ENCODE measurements around the gene FREY1. TPM values are rescaled to one million over a fixed set of nuclear protein-coding genes. Genes with fewer than 3 reads are reported as not detected.
A peak's percentile ranks its signal among the peaks of the same experiment; 100 is the strongest.

The FREY1 gene
- total RNA-seq, 2 experiments from 2014 or later = 5.7 to 6.0 TPM

GRCh38 chr11:45922425-45923082 lies 15.5 kb upstream of the FREY1 start, which contains the start of gene LARGE2:
LARGE2 (plus strand) TSS chr11:45922656; CDS start chr11:45922883, 227 bp downstream.
- H3K4me1 Mint-ChIP-seq (ENCODE audit: low read depth) = peaks cover 43% of the 10 kb centered on the region
- POLR2A ChIA-PET = no interaction called here
- H3K36me3 ChIP-seq (ENCODE audit: insufficient read depth, low read length) = no peaks in the 10 kb centered on the region
- peaks cover 4 to 6% of the 10 kb centered on the region in 2 experiments for H3K27me3 ChIP-seq (ENCODE audit: control insufficient read depth in 1 of 2, insufficient read depth in 2 of 2, low read length in 2 of 2)
- H3K4me1 ChIP-seq (ENCODE audit: insufficient read depth, low read length) = peaks cover 58% of the 10 kb centered on the region
- no peak for TF ChIP-seq CTCF (IDR thresholded peaks at IDR 0.05)
- H3K27ac ChIP-seq (ENCODE audit: low read depth in 1 of 2, low read length in 2 of 2) = no peak within 1 kb of the TSS
- intact Hi-C loops (cut with DNase I, micrococcal nuclease) = no loop called here
- peak within 1 kb of the TSS; percentile 63 for H3K27ac Mint-ChIP-seq
- peaks cover 0 to 3% of the 10 kb centered on the region in 2 experiments for H3K9me3 ChIP-seq (ENCODE audit: control insufficient read depth in 1 of 2, insufficient read depth in 1 of 2, low read length in 2 of 2)
- H3K9me3 Mint-ChIP-seq = no peaks in the 10 kb centered on the region
- H3K27me3 Mint-ChIP-seq = peaks cover 14% of the 10 kb centered on the region
- CTCF ChIA-PET = no interaction called here
- H3K36me3 Mint-ChIP-seq (ENCODE audit: low read depth) = peaks cover 7% of the 10 kb centered on the region
- H3K4me3 ChIP-seq (ENCODE audit: low read length) = peak within 1 kb of the TSS; percentile 34
- peak in 6 of 14 experiments; percentile 15 to 64 (median 32) for DNase-seq
- H3K4me3 Mint-ChIP-seq = peak within 1 kb of the TSS; percentile 99
- ATAC-seq (ENCODE audit: poor library complexity) = no peak

GRCh38 chr11:45921561-45922424 lies 14.7 kb upstream of the FREY1 start:
- H3K4me1 Mint-ChIP-seq (ENCODE audit: low read depth) = peaks cover 50% of the 10 kb centered on the region
- no peak for ATAC-seq (ENCODE audit: poor library complexity)
- H3K4me3 ChIP-seq (ENCODE audit: low read length) = peak overlapping the region; percentile 29
- H3K4me1 ChIP-seq (ENCODE audit: insufficient read depth, low read length) = peaks cover 59% of the 10 kb centered on the region
- H3K27me3 Mint-ChIP-seq = peaks cover 14% of the 10 kb centered on the region
- H3K36me3 Mint-ChIP-seq (ENCODE audit: low read depth) = peaks cover 9% of the 10 kb centered on the region
- ChIA-PET CTCF (no interaction called here), POLR2A (no interaction called here)
- H3K9me3 Mint-ChIP-seq = no peaks in the 10 kb centered on the region
- peak in 2 of 14 experiments; percentile 22 to 49 for DNase-seq
- peaks cover 0 to 3% of the 10 kb centered on the region in 2 experiments for H3K9me3 ChIP-seq (ENCODE audit: control insufficient read depth in 1 of 2, insufficient read depth in 1 of 2, low read length in 2 of 2)
- peaks cover 4 to 6% of the 10 kb centered on the region in 2 experiments for H3K27me3 ChIP-seq (ENCODE audit: control insufficient read depth in 1 of 2, insufficient read depth in 2 of 2, low read length in 2 of 2)
- peak overlapping the region; percentile 63 for H3K27ac Mint-ChIP-seq
- H3K27ac ChIP-seq (ENCODE audit: low read depth in 1 of 2, low read length in 2 of 2) = no peak overlapping the region
- intact Hi-C loops (cut with DNase I, micrococcal nuclease) = no loop called here
- TF ChIP-seq CTCF (IDR thresholded peaks at IDR 0.05) = no peak
- H3K4me3 Mint-ChIP-seq = peak overlapping the region; percentile 99
- H3K36me3 ChIP-seq (ENCODE audit: insufficient read depth, low read length) = no peaks in the 10 kb centered on the region

- H3K27me3 Mint-ChIP-seq = peaks cover 14% of the 10 kb centered on the region
- H3K9me3 ChIP-seq (ENCODE audit: control insufficient read depth in 1 of 2, insufficient read depth in 1 of 2, low read length in 2 of 2) = peaks cover 0 to 3% of the 10 kb centered on the region in 2 experiments
- peaks cover 7% of the 10 kb centered on the region for H3K36me3 ChIP-seq (ENCODE audit: insufficient read depth, low read length)
- H3K27ac Mint-ChIP-seq = peak overlapping the region; percentile 63
- H3K4me3 ChIP-seq (ENCODE audit: low read length) = no peak overlapping the region
- ChIA-PET CTCF (no interaction called here), POLR2A (no interaction called here)
- peaks cover 69% of the 10 kb centered on the region for H3K4me1 ChIP-seq (ENCODE audit: insufficient read depth, low read length)
- H3K4me1 Mint-ChIP-seq (ENCODE audit: low read depth) = peaks cover 58% of the 10 kb centered on the region
- intact Hi-C loops (cut with DNase I, micrococcal nuclease) = no loop called here
- H3K36me3 Mint-ChIP-seq (ENCODE audit: low read depth) = peaks cover 16% of the 10 kb centered on the region
- ATAC-seq (ENCODE audit: poor library complexity) (no peak), DNase-seq (peak in 2 of 14 experiments; percentile 2 to 19)
- TF ChIP-seq CTCF (IDR thresholded peaks at IDR 0.05) = no peak
- no peaks in the 10 kb centered on the region for H3K9me3 Mint-ChIP-seq
- peak overlapping the region; percentile 99 for H3K4me3 Mint-ChIP-seq
- H3K27ac ChIP-seq (ENCODE audit: low read depth in 1 of 2, low read length in 2 of 2) = no peak overlapping the region
- H3K27me3 ChIP-seq (ENCODE audit: control insufficient read depth in 1 of 2, insufficient read depth in 2 of 2, low read length in 2 of 2) = peaks cover 4 to 6% of the 10 kb centered on the region in 2 experiments
Observed at GRCh38 chr11:45920531-45921477, 13.7 kb upstream of the FREY1 start.

All from CD4-positive, alpha-beta T cell (primary cell).